Activated B cell treated with CpG ODN at 0.5 μM for 24 hours (primary cell): Measurements from ENCODE around the gene STAP2. TPM values are rescaled to one million over a fixed set of nuclear protein-coding genes. Genes with fewer than 3 reads are reported as not detected.

Source experiments
- ATAC-seq: fragments of 200-7000 bp; cut with Tn5 transposase; one replicate; pipeline ENCODE4 v1.10.0; 2021; ENCODE audit warnings: low read depth, mild to moderate bottlenecking, moderate library complexity
- CTCF ChIA-PET: fragments of 350-600 bp; sonication (Branson Sonifier 250); formaldehyde crosslinking; loops from one replicate; lab custom pipeline; 2021; ENCODE audit warnings: antibody characterized with exemption; lab: Charles Lee
- POLR2A ChIA-PET: fragments of 350-600 bp; sonication (Branson Sonifier 250); formaldehyde crosslinking; loops from one replicate; lab custom pipeline; 2021; ENCODE audit warnings: antibody characterized with exemption; lab: Charles Lee
- DNase-seq: peaks from one replicate; pipeline ENCODE4 v3.0.0; 2022
- H3K27ac Mint-ChIP-seq: one replicate; pipeline ENCODE4 v1.8.0; 2020; ENCODE audit warnings: mixed read lengths
- H3K27me3 Mint-ChIP-seq: one replicate; pipeline ENCODE4 v1.8.0; 2021; ENCODE audit warnings: mixed read lengths
- H3K36me3 Mint-ChIP-seq: one replicate; pipeline ENCODE4 v1.8.0; 2021; ENCODE audit warnings: low read depth, mixed read lengths
- H3K4me1 Mint-ChIP-seq: one replicate; pipeline ENCODE4 v1.8.0; 2021; ENCODE audit warnings: mixed read lengths
- H3K4me3 Mint-ChIP-seq: one replicate; pipeline ENCODE4 v1.8.0; 2020; ENCODE audit warnings: mild to moderate bottlenecking, mixed read lengths
- H3K9me3 Mint-ChIP-seq: one replicate; pipeline ENCODE4 v1.8.0; 2020; ENCODE audit warnings: mixed read lengths
- CTCF ChIP-seq: fragments of 200-600 bp; IDR thresholded peaks from one replicate; pipeline ENCODE4 v1.8.0; 2022; ENCODE audit warnings: antibody characterized with exemption, mild to moderate bottlenecking
- intact Hi-C: fragments of 100-400 bp; cut with micrococcal nuclease; formaldehyde crosslinking; loops from one replicate; pipeline ENCODE4 v1.15.1; 2024
- total RNA-seq: library from RNA; stranded (reverse); gene quantifications from 2 replicates; pipeline ENCODE4 v1.2.3, GENCODE V29; 2022

The STAP2 gene
- total RNA-seq, 1 donor from 2014 or later = 1.1 TPM

DNA sequence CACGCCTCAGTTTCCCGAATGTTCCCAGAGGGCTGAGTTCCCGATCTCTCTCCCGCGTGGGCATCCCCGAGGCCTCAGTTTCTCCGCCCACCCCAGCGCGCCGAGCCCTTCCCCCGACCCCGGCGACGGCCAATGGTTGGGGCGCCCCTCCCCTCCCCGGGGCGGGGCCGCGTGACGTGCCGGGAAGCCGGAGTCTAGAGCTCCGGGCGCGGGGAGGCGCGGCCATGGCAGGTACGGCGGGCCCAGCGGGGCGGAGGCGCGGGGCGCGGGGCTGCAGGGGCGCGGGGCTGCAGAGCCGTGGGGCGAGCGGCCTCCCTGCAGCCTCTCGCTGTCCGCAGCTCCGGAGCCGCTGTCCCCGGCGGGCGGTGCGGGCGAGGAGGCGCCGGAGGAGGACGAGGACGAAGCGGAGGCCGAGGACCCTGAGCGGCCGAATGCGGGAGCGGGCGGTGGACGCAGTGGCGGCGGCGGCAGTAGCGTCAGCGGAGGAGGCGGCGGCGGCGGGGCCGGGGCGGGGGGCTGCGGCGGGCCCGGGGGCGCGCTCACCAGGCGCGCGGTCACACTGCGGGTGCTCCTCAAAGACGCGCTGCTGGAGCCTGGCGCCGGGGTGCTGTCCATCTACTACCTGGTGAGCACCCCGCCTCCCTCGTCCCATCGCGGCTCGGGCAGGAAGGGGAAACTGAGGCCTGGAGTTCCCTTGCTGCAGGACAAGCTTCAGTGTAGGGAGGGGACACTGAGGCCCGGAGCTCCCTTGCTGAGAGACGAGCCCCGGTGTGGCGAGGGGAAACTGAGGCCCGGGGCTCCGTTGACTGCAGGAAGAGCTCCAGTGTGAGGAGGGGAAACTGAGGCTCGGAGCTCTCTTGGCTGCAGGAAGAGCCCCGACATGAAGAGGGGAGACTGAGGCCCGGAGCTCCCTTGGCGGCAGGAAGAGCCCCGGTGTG is 5.0 kb upstream of the STAP2 start, which contains the start of gene MPND:
TSS of gene MPND (plus strand) at position 193 of the 938 bp plus-strand sequence. CDS start at position 225, 32 bp downstream.
- H3K27ac Mint-ChIP-seq = peak within 1 kb of the TSS; percentile 82
- peak within 1 kb of the TSS; percentile 91 for H3K4me3 Mint-ChIP-seq
- peaks cover 21% of the 10 kb centered on the region for H3K36me3 Mint-ChIP-seq
- DNase-seq (peak; percentile 95), ATAC-seq (peak; percentile 70)
- POLR2A ChIA-PET = interaction anchor here (0.5 to 3.1 kb wide), 18 partner anchors 9 to 581 kb away, joined by 3 to 22 read pairs (median 7); partner anchors contain the start of genes CHAF1A, EEF2, HDGFL2 and MRPL54
- H3K9me3 Mint-ChIP-seq = no peaks in the 10 kb centered on the region
- intact Hi-C loops = loop anchor here (1.0 to 2.0 kb wide), 2 partner anchors 59 to 581 kb away; partner anchors contain the start of genes CHAF1A and MRPL54
- CTCF ChIA-PET = interaction anchor here (1.0 to 2.7 kb wide), 5 partner anchors 9 to 127 kb away, joined by 3 to 22 read pairs (median 3); no protein-coding TSS in a partner anchor
- peaks cover 28% of the 10 kb centered on the region for H3K4me1 Mint-ChIP-seq
- H3K27me3 Mint-ChIP-seq = no peaks in the 10 kb centered on the region
- TF ChIP-seq CTCF = no peak

- CTCF ChIA-PET = interaction anchor here (1.0 to 2.7 kb wide), 6 partner anchors 10 to 128 kb away, joined by 3 to 22 read pairs (median 3); no protein-coding TSS in a partner anchor
- Mint-ChIP-seq H3K27me3 (no peaks in the 10 kb centered on the region), H3K36me3 (peaks cover 17% of the 10 kb centered on the region), H3K9me3 (no peaks in the 10 kb centered on the region), H3K4me3 (peak overlapping the region; percentile 91), H3K4me1 (peaks cover 35% of the 10 kb centered on the region), H3K27ac (peak overlapping the region; percentile 82)
- no peak for TF ChIP-seq CTCF
- POLR2A ChIA-PET = interaction anchor here (0.5 to 3.1 kb wide), 20 partner anchors 9 to 580 kb away, joined by 3 to 22 read pairs (median 6); partner anchors contain the start of genes CHAF1A, EEF2, HDGFL2 and MRPL54
- DNase-seq (peak; percentile 75), ATAC-seq (peak; percentile 85)
- intact Hi-C loops = loop anchor here (1.0 to 2.0 kb wide), 6 partner anchors 14 to 580 kb away; partner anchors contain the start of genes CHAF1A, MRPL54 and YJU2
These were observed 4.2 kb upstream of the STAP2 start for GRCh38 chr19:4342615-4343369.

GRCh38 chr19:4342314-4342614 is 3.6 kb upstream of the STAP2 start:
- ATAC-seq (no peak), DNase-seq (no peak)
- CTCF ChIA-PET = interaction anchor here (1.0 to 2.7 kb wide), 3 partner anchors 10 to 26 kb away, joined by 3 to 22 read pairs (median 3); no protein-coding TSS in a partner anchor
- Mint-ChIP-seq H3K36me3 (peaks cover 13% of the 10 kb centered on the region), H3K9me3 (no peaks in the 10 kb centered on the region), H3K4me3 (peak overlapping the region; percentile 91), H3K27me3 (no peaks in the 10 kb centered on the region), H3K4me1 (peaks cover 36% of the 10 kb centered on the region), H3K27ac (peak overlapping the region; percentile 82)
- intact Hi-C loops = loop anchor here (1.0 to 2.0 kb wide), 5 partner anchors 14 to 579 kb away; partner anchors contain the start of genes MRPL54 and YJU2
- POLR2A ChIA-PET = interaction anchor here (0.5 to 3.1 kb wide), 17 partner anchors 8 to 580 kb away, joined by 3 to 22 read pairs (median 7); partner anchors contain the start of genes CHAF1A, EEF2, HDGFL2 and MRPL54
- TF ChIP-seq CTCF = no peak

- Mint-ChIP-seq H3K4me1 (peaks cover 26% of the 10 kb centered on the region), H3K4me3 (peak overlapping the region; percentile 81), H3K27ac (peak overlapping the region; percentile 35), H3K27me3 (no peaks in the 10 kb centered on the region), H3K9me3 (no peaks in the 10 kb centered on the region), H3K36me3 (peaks cover under 1% of the 10 kb centered on the region)
- no peak for DNase-seq
- intact Hi-C loops = no loop called here
- ChIA-PET CTCF (interaction anchor here (1.2 to 1.5 kb wide), 2 partner anchors 15 to 198 kb away, joined by 3 to 7 read pairs; no protein-coding TSS in a partner anchor), POLR2A (no interaction called here)
- no peak for ATAC-seq
- TF ChIP-seq CTCF = no peak
These were observed 654 bp downstream of the STAP2 start for GRCh38 chr19:4337906-4338440.
